Stimulated activated CD4-positive, alpha-beta T cell treated with anti-CD3 and anti-CD28 coated beads, Interleukin-12 subunit alpha, Interleukin-12 subunit beta, amount 100 ng/mL, for 48 hours (primary cell): ENCODE results near the gene KRTAP10-3.
"Not testable (repeated sequence)": the region's sequence is repeated elsewhere in the genome, so short reads cannot be mapped to it uniquely, and the experiment has no call there.

ENCODE experiments used
- DNase-seq, 3 donors: peaks; one replicate each; pipeline ENCODE4 v3.0.0-alpha.2; 2020; ENCODE audit warnings: low read depth in 2 of 3, low spot score in 1 of 3

Gene KRTAP10-3

DNA sequence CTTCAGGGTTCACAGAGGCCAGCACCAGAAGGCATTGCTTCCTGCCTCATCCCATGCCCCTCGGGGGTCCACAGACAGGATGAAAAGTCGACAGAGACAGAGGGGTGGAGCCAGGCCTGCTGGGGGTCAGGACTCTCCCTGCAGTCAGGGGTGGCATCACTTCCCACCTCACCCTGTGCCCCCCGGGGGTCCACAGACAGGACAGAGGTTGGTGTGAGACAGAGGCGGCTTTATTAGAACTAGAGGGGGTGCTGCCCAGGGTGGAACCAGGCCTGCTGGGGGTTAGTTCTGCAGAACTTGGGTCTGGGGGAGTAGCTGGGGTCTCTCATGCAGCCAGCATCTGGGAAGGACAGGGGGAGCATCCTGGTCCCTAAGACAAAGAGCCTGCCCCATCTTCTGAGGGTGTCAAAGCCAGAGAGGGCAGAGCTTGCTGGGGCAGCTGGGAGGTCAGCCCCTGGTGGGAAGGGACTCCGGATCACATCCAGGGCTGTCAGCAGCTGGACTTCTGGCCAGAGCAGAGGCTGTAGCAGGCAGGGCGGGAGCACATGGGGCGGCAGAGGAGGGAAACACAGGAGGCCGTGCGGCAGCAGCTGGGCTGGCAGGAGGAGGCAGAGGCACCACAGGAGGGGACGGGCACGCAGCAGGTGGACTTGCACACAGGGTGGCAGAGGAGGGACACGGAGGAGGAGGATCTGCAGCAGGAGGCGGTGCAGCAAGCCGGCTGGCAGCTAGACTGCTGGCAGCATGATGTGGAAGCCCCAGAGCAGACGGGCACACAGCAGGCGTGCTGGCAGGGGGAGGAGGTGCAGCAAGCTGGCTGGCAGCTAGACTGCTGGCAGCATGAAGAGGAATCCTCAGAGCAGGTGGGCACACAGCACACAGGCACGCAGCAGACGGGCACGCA lies 32.6 kb upstream of the KRTAP10-3 start:
- not testable (repeated sequence) for DNase-seq

GRCh38 chr21:44590311-44590721 lies 31.7 kb upstream of the KRTAP10-3 start:
- DNase-seq: no peak

- no peak for DNase-seq
Measured at GRCh38 chr21:44589586-44590305, 31.2 kb upstream of the KRTAP10-3 start.

DNA sequence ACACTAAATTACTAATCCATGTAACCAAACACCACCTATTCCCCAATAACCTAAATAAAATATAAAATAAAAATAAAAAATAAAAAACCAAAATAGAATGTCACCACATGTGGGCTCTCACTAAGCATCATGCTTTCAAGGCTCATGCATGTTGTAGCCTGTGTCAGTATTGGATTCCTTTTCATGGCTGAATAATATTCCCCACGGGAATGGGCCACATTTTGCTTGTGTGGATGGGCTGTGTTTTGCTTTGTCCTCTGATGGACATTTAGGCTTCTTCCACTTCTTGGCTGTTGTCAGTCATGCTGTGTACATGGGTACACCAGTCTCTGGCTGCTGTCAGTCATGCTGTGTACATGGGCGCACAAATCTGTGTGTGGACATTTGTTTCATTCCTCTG lies 30.5 kb upstream of the KRTAP10-3 start:
- DNase-seq: no peak

DNA sequence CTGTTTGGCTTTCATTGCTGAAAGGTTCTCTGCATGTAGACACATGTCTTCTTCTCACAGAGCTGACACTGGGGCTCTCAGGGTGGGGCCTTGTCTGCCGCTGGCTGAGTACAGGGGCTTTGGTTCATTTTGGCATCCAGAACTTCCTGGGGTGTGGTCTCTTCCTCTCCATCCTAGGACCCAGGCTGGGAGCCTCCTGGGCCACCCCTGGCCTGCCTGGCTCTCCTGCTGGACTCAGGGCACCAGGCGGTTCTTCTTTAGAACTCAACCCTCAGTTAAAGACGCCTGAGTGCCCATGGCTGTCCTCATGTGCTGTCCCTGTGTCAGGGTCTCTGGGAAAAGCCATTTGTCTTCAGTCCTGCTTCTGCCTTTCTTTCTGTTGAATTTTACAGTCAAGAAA lies 27.3 kb upstream of the KRTAP10-3 start:
- DNase-seq: no peak

DNA sequence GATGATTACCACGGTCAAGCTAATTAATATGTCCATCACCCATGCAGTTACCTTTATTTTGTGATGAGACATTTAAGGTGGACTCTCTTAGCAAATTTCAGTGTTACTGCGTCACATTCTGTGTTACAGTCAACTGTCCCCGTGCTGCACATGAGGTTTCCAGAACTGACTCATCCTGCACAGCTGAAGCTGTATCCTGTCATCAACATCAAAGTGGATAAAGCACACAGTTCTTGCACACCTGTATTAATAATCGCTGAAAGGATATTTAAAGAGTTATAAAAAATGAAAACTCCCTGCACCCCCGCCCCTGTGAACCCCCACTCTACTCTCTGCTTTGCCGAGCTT lies 25.2 kb upstream of the KRTAP10-3 start:
- DNase-seq: peak; percentile 9 to 21 (median 21)

DNA sequence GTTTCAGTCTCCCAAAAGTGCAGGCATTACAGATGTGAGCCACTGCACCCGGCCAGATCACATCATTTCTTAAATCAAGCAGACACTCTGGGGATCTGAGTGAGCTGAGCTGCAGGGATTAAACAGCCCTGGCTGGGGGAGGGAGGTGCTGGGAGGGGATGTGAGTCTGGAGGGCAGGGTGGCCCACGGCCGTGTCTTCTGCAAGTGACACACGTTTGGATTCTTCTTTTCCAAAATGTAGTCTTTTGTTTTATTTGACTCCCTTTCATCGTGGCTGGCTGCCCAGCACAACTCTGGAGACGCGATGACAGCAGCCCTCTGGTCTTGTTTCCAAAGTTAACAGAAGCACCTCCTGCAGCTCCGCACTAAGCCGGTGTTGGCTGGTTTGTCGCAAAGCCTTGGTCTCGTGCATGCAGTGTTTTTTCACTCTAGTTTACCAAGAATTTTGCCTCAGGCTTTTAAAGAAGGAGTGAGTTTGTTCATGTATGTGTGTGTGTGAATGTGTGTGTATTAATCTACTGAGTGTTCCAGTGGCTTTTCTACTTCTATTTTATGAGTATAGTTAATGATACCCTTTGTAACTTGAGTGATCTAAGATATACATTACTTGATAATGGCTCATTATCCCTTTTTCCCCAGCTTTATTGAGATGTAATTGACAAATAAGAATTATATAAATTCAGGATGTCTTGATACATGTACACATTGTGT lies 24.6 kb upstream of the KRTAP10-3 start:
- no peak for DNase-seq

DNA sequence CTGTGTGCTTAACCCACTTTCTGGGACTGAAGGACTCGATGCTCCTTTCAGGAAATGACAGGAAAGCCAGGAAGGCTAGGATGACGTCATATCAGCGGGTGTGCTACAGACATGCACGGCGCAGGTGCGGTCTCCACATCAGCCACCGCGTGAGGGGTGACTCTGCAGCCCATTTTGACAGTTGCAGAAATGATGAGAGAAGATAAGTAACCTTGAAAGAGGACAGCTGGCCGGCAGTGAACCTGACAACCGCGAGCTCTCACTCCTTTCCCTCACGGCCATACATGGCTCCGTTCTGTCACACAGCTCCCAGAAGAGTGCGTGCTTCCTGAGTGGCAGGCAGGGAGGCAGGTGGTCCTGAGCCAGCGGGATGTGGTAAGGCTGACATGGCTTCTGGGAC lies 23.5 kb upstream of the KRTAP10-3 start:
- no peak for DNase-seq

DNA sequence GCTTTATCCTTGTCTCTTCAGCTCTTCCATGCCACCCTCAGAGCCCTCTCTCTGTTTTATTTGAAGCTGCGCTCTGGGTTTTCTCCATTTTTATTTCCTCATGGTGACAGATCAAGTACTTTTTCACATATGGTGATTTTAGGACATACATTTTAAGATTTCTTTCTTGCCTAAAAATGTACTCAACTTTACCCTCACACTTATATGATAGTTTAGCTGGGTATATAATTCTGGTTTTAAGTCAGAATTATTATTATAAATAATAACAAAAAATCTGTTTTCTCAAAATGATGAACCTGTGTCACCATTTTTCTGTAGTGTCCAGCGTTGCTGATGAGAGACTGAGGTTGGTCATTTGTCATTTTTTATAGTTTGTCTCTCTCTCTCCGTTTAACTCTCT lies 22.6 kb upstream of the KRTAP10-3 start:
- no peak for DNase-seq

DNA sequence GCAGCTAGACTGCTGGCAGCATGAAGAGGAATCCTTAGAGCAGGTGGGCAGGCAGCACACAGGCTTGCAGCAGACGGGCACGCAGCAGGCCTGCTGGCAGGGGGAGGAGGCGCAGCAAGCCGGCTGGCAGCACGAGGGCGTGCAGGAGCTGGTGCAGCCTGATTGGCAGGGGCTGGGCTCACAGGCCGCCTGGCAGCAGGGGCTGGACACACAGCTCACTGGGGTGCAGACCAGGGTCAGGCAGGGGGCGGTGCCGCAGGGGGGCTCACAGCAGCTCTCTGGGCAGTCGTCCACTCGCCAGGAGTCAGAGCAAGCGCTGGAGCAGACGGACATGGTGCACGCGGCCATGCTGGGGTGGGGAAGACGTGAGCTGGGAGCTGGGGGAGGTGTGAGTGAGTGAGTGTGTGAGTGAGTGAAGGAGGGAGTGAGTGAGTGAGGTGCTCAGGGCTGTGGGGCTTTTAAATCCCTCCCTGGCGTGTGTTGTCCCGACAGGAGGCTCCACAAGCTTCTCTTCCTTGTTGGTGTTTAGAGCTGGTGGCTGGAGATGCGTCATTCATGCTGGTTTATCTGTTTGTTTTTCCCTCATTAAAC lies 21.7 kb upstream of the KRTAP10-3 start, which contains the start of gene KRTAP10-5:
TSS of gene KRTAP10-5 (minus strand) at position 374 of the 591 bp plus-strand sequence. CDS start at position 348, 26 bp downstream.
- not testable (repeated sequence) for DNase-seq

GRCh38 chr21:44579833-44580144 lies 21.2 kb upstream of the KRTAP10-3 start:
- no peak for DNase-seq

DNA sequence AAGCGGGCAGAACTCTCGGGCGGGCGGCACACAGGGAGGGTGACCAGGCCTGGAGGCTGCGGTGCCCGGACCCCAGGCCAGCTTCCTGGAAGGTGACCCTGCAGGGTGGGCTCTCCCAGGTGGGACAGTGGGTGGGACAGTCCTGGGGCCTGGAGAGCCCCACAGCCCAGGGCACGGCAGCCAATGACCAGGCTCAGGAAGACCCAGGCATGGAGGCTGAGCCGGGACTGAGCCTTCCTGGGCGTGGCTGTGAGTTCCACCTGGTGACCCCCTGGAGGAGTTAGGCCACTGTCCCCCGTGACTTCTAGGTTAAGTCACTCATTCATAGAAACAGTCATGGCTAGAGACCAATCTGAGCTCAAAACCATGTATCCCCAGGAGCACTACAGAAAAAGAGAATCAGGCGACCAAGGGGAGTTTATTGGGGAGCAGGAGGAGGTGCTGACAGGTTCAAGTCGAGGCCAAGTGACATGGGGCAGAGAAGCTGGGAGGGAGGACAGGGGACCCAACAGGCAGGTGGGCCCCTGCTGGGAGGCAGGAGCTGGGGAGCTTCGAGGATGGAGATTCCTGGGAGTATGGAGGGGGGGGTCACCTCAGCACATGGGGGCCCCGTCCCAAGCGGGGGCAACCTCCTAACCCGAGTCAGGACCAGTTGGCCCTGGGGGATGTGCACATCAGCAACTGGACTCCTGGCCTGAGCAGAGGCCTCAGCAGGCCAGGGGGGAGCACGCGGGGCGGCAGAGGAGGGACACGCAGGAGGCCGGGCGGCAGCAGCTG lies 20.6 kb upstream of the KRTAP10-3 start:
- no peak for DNase-seq

DNA sequence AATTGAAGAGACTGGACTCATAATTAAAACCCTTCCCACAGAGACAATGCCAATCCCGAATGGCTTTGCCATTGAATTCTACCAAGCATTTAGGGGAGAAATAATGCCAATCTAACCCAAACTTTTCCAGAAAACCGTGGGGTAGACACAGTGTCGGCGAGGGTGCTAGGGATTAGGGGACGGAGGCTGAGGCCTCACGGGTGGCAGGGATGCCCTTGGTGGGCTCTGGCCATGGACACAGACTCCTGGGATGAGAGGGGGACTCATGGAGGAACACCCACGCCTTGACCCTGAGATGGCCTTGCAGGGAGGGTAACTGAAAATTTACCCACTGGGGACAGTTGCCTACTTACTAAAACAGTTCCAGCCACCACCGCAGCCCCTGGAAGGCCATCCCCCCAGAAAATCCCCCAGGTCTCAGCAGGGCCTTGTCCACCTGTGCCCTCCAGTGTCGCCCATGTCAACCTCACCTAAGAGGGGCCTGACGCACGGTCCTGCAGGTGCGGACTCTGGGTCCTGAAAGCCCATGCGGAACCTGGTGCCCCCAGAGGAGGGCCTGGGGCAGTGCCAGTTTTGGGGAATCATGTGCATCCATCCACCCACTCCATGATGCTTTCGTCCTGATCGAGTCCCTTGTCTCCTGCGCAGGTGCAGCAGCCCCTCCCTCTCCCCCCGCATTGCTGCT lies 19.9 kb upstream of the KRTAP10-3 start:
- DNase-seq: no peak

- no peak for DNase-seq
Measured at GRCh38 chr21:44576025-44576420, 17.4 kb upstream of the KRTAP10-3 start.

DNA sequence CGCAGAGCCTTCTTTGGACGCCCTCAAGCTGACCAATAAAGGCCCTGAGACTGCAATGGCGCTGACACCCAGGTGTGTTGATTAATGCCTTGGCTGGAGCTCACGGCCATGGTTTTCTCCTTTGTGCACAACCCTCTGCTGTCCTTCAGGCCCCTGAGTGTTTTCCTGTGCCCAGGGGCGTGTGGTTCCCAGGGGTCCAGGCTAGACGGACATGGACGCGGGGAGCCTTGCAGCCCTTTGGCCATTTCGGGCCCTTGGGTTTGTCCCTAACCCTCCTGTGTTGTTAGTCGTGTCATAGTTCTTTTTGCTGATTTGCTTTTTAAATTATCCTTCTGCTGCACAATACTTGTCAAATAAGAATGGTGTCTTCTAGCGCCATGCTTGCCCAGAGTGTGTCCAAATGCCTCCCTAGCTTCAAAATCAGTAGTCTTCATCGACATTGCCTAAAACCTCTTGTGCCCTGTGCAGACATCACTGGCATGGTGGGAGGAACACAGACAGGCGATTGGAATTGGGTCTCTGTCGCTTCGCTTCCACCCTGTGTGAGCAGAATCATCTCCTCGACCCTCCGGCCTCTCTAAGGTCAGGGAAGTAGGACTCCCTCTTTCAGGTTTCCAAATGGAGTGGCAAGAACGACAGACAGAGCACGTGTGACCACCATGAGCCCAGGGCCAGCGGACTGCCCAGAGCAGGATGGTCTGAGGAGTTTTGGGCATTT lies 16.9 kb upstream of the KRTAP10-3 start:
- no peak for DNase-seq

DNA sequence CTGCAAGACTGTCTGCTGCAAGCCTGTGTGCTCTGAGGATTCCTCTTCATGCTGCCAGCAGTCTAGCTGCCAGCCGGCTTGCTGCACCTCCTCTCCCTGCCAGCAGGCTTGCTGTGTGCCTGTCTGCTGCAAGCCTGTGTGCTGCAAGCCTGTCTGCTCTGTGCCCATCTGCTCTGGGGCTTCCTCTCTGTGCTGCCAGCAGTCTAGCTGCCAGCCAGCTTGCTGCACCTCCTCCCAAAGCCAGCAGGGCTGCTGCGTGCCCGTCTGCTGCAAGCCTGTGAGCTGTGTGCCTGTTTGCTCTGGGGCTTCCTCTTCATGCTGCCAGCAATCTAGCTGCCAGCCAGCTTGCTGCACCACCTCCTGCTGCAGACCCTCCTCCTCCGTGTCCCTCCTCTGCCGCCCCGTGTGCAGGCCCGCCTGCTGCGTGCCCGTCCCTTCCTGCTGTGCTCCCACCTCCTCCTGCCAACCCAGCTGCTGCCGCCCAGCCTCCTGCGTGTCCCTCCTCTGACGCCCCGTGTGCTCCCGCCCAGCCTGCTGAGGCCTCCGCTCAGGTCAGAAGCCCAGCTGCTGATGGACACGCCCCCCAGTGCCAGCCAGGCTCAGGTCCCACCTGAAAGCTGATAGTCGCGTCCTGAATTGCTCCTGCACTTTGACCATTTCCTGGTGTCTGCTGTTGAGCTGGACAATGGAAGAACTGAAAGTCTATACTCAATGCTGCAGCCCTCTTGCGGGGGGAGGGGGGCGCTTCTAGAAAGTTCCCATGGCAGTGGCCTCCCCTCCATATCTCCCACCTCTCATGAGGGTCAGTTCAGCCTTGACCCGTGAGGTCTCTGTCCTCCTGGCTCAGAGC lies 16.1 kb upstream of the KRTAP10-3 start:
- no peak for DNase-seq

GRCh38 chr21:44573630-44574456 lies 15.2 kb upstream of the KRTAP10-3 start, which contains the start of gene KRTAP10-4:
TSS of gene KRTAP10-4 (plus strand) at chr21:44573729. CDS start at chr21:44573759, 30 bp downstream.
- not testable (repeated sequence) for DNase-seq
